OCI-LY1 (cell line): Measurements from ENCODE around the gene MYBPC1.
A peak's percentile ranks its signal among the peaks of the same experiment; 100 is the strongest.

ENCODE experiments used
- H2AFZ ChIP-seq: fragments of 200-600 bp; sonication (generic), shearing (Covaris generic); 2 replicates; pipeline ENCODE4 v1.6.0; 2014; ENCODE audit warnings: antibody characterized with exemption, mild to moderate bottlenecking, low read length
- H3F3A ChIP-seq: fragments of 200-600 bp; sonication (generic), shearing (Covaris generic); 2 replicates; pipeline ENCODE4 v1.6.0; 2014; ENCODE audit warnings: mild to moderate bottlenecking, antibody characterized with exemption, low read length, moderate library complexity; ENCODE audit not compliant: insufficient read depth
- H3K27ac ChIP-seq: fragments of 200-600 bp; sonication (generic); 2 replicates; pipeline ENCODE4 v1.5.1; 2014; ENCODE audit warnings: low read length, mixed run types, mild to moderate bottlenecking, low read depth; ENCODE audit not compliant: poor library complexity, severe bottlenecking
- H3K27me3 ChIP-seq: fragments of 200-600 bp; sonication (generic); 2 replicates; pipeline ENCODE4 v1.6.0; 2014; ENCODE audit warnings: antibody characterized with exemption, mild to moderate bottlenecking, low read length, moderate library complexity; ENCODE audit not compliant: insufficient read depth
- H3K36me3 ChIP-seq: fragments of 200-600 bp; sonication (generic); 2 replicates; pipeline ENCODE4 v1.6.1; 2014; ENCODE audit warnings: mild to moderate bottlenecking, antibody characterized with exemption, low read length, moderate library complexity, mixed read lengths; ENCODE audit not compliant: insufficient read depth
- H3K4me1 ChIP-seq: fragments of 200-600 bp; sonication (generic); 2 replicates; pipeline ENCODE4 v1.5.1; 2014; ENCODE audit warnings: mild to moderate bottlenecking, low read length, moderate library complexity; ENCODE audit not compliant: insufficient read depth, severe bottlenecking
- H3K4me2 ChIP-seq: fragments of 200-600 bp; sonication (generic), shearing (Covaris generic); 2 replicates; pipeline ENCODE4 v1.6.1; 2014; ENCODE audit warnings: low read length
- H3K4me3 ChIP-seq: fragments of 200-600 bp; sonication (generic); 2 replicates; pipeline ENCODE4 v1.5.1; 2014; ENCODE audit warnings: low read length, low read depth, mild to moderate bottlenecking, mixed read lengths; ENCODE audit not compliant: poor library complexity, severe bottlenecking
- H3K79me2 ChIP-seq: fragments of 200-600 bp; shearing (Covaris generic); 2 replicates; pipeline ENCODE4 v1.6.1; 2016; ENCODE audit warnings: mixed run types, low read length, mixed read lengths; ENCODE audit not compliant: insufficient read depth
- H3K9ac ChIP-seq: fragments of 200-600 bp; sonication (generic), shearing (Covaris generic); 2 replicates; pipeline ENCODE4 v1.6.1; 2014; ENCODE audit warnings: mild to moderate bottlenecking, low read length, mixed read lengths
- H3K9me2 ChIP-seq: fragments of 200-600 bp; sonication (generic), shearing (Covaris generic); 2 replicates; pipeline ENCODE4 v1.6.1; 2014; ENCODE audit warnings: low read depth, mild to moderate bottlenecking, low read length, mixed read lengths
- H3K9me3 ChIP-seq: fragments of 200-600 bp; shearing (Covaris generic); 2 replicates; pipeline ENCODE4 v1.6.1; 2014; ENCODE audit warnings: low read length, mixed read lengths
- H4K20me1 ChIP-seq: fragments of 200-600 bp; sonication (generic), shearing (Covaris generic); 2 replicates; pipeline ENCODE4 v1.6.0; 2016; ENCODE audit warnings: mild to moderate bottlenecking, low read length; ENCODE audit not compliant: insufficient read depth
- CTCF ChIP-seq: fragments of 200-600 bp; sonication (generic), shearing (Covaris generic); IDR thresholded peaks from 2 replicates; pipeline ENCODE4 v1.5.1; 2017; ENCODE audit warnings: mild to moderate bottlenecking, antibody characterized with exemption, low read length, moderate library complexity, mixed read lengths
- EZH2 ChIP-seq: fragments of 200-600 bp; sonication (generic), shearing (Covaris generic); IDR thresholded peaks from 2 replicates; pipeline ENCODE4 v1.8.0; 2017; ENCODE audit warnings: borderline replicate concordance, mixed run types, mild to moderate bottlenecking, antibody characterized with exemption, low read length, moderate library complexity, mixed read lengths

The MYBPC1 gene

GRCh38 chr12:101663298-101663697, 68.5 kb downstream of the MYBPC1 start:
- Histone ChIP-seq H3K27ac (no peak overlapping the region), H3K4me2 (no peak overlapping the region), H3K9me2 (no peaks in the 10 kb centered on the region), H3F3A (no peaks in the 10 kb centered on the region), H2AFZ (no peak overlapping the region), H3K4me1 (peaks cover 29% of the 10 kb centered on the region), H4K20me1 (no peaks in the 10 kb centered on the region), H3K79me2 (no peaks in the 10 kb centered on the region), H3K36me3 (no peaks in the 10 kb centered on the region), H3K9ac (no peak overlapping the region), H3K9me3 (no peaks in the 10 kb centered on the region), H3K27me3 (no peaks in the 10 kb centered on the region), H3K4me3 (no peak overlapping the region)
- TF ChIP-seq CTCF (no peak), EZH2 (no peak)

- Histone ChIP-seq H3K4me3 (no peak overlapping the region), H3K36me3 (no peaks in the 10 kb centered on the region), H3K27me3 (no peaks in the 10 kb centered on the region), H3K9me2 (no peaks in the 10 kb centered on the region), H2AFZ (no peak overlapping the region), H3F3A (no peaks in the 10 kb centered on the region), H3K4me2 (no peak overlapping the region), H4K20me1 (no peaks in the 10 kb centered on the region), H3K4me1 (peaks cover 39% of the 10 kb centered on the region), H3K9ac (no peak overlapping the region), H3K27ac (no peak overlapping the region), H3K9me3 (no peaks in the 10 kb centered on the region), H3K79me2 (no peaks in the 10 kb centered on the region)
- no peak for TF ChIP-seq EZH2
- no peak for TF ChIP-seq CTCF
Measured at GRCh38 chr12:101664992-101665391, 70.2 kb downstream of the MYBPC1 start.

GRCh38 chr12:101666052-101666728, 71.4 kb downstream of the MYBPC1 start:
- no peak for TF ChIP-seq CTCF
- TF ChIP-seq EZH2: no peak
- no peaks in the 10 kb centered on the region for H3K27me3 ChIP-seq
- peaks cover 51% of the 10 kb centered on the region for H3K4me1 ChIP-seq
- H3K4me2 ChIP-seq: peak overlapping the region; percentile 11; the same call in 1 of the 2 replicates
- no peaks in the 10 kb centered on the region for H3K36me3 ChIP-seq
- H4K20me1 ChIP-seq: no peaks in the 10 kb centered on the region
- H3K9ac ChIP-seq: no peak overlapping the region
- no peak overlapping the region for H3K4me3 ChIP-seq
- H2AFZ ChIP-seq: no peak overlapping the region
- H3K9me2 ChIP-seq: no peaks in the 10 kb centered on the region
- no peaks in the 10 kb centered on the region for H3K79me2 ChIP-seq
- H3K27ac ChIP-seq: no peak overlapping the region
- H3K9me3 ChIP-seq: no peaks in the 10 kb centered on the region
- H3F3A ChIP-seq: no peaks in the 10 kb centered on the region
